NCI-H1417 (cell line): ENCODE measurements around the gene RHOT2.

Experiments
- DNase-seq, 3 experiments: peaks; one replicate each; lab custom pipeline; 2025; lab: John Stamatoyannopoulos, UW

Gene RHOT2

GRCh38 chr16:667780-668518, at the start of gene RHOT2:
Gene RHOT2, plus strand, starts transcription at chr16:668132. Its CDS starts 68 bp downstream, at chr16:668200.
- peak; percentile 90 to 98 (median 93) for DNase-seq

- no peak for DNase-seq
Measured at GRCh38 chr16:619476-620100, 48.3 kb upstream of the RHOT2 start.

- DNase-seq = peak in 1 of 3 experiments; percentile 9
Measured at GRCh38 chr16:620700-621525, 47.0 kb upstream of the RHOT2 start.

GRCh38 chr16:621526-622105, 46.3 kb upstream of the RHOT2 start:
- DNase-seq = peak in 2 of 3 experiments; percentile 9 to 14

GRCh38 chr16:622920-623280, 45.0 kb upstream of the RHOT2 start:
- no peak for DNase-seq

GRCh38 chr16:624526-625070, 43.3 kb upstream of the RHOT2 start:
- DNase-seq = no peak

GRCh38 chr16:625117-625976, 42.6 kb upstream of the RHOT2 start:
- no peak for DNase-seq

GRCh38 chr16:625977-626765, 41.8 kb upstream of the RHOT2 start:
- DNase-seq = no peak

GRCh38 chr16:626787-627453, 41.0 kb upstream of the RHOT2 start:
- no peak for DNase-seq

GRCh38 chr16:627454-628239, 40.3 kb upstream of the RHOT2 start:
- peak in 2 of 3 experiments; percentile 72 to 89 for DNase-seq

GRCh38 chr16:628321-629061, 39.4 kb upstream of the RHOT2 start:
- DNase-seq = no peak

- DNase-seq = no peak
Measured at GRCh38 chr16:629185-629832, 38.6 kb upstream of the RHOT2 start.

GRCh38 chr16:629833-630248, 38.1 kb upstream of the RHOT2 start:
- DNase-seq = no peak

- DNase-seq = no peak
Measured at GRCh38 chr16:630249-630814, 37.6 kb upstream of the RHOT2 start.

- DNase-seq = peak in 1 of 3 experiments; percentile 10
Measured at GRCh38 chr16:630815-631405, 37.0 kb upstream of the RHOT2 start, which contains the start of gene WFIKKN1. Gene WFIKKN1, plus strand, starts transcription at chr16:630985. Its CDS starts 269 bp downstream, at chr16:631254.

- DNase-seq = no peak
Measured at GRCh38 chr16:631808-632358, 36.0 kb upstream of the RHOT2 start.
